Osteoblast (primary cell): Measurements from ENCODE around the gene MBP. TPM values are rescaled to one million over a fixed set of nuclear protein-coding genes. Genes with fewer than 3 reads are reported as not detected.

Experiments used
- DNase-seq: peaks from one replicate; pipeline ENCODE4 v3.0.0; 2011; ENCODE audit warnings: low spot score, mixed read lengths; ENCODE audit not compliant: insufficient read length; ENCODE audit errors: missing footprints
- H2AFZ ChIP-seq: 2 replicates; pipeline ENCODE4 v1.6.0; 2011; ENCODE audit warnings: mild to moderate bottlenecking, low read length
- H3K27ac ChIP-seq: 2 replicates; pipeline ENCODE4 v1.5.1; 2011; ENCODE audit warnings: mild to moderate bottlenecking, low read depth, low read length, moderate library complexity
- H3K27me3 ChIP-seq: 2 replicates; pipeline ENCODE4 v1.6.0; 2012; ENCODE audit warnings: mild to moderate bottlenecking, control low read depth, inconsistent platforms, low read length, moderate library complexity; ENCODE audit not compliant: insufficient read depth
- H3K36me3 ChIP-seq: 2 replicates; pipeline ENCODE4 v1.5.1; 2011; ENCODE audit warnings: mild to moderate bottlenecking, low read length, control low read depth, moderate library complexity; ENCODE audit not compliant: insufficient read depth
- H3K4me1 ChIP-seq: 2 replicates; pipeline ENCODE4 v1.5.1; 2011; ENCODE audit warnings: mild to moderate bottlenecking, low read length, control low read depth, moderate library complexity; ENCODE audit not compliant: insufficient read depth
- H3K4me2 ChIP-seq: 2 replicates; pipeline ENCODE4 v1.6.0; 2011; ENCODE audit warnings: mild to moderate bottlenecking, low read length; ENCODE audit not compliant: insufficient read depth
- H3K4me3 ChIP-seq: fragments of 200-600 bp; sonication (generic); 3 replicates; pipeline ENCODE4 v1.5.1; 2012; ENCODE audit warnings: mild to moderate bottlenecking, low read length, inconsistent platforms; ENCODE audit not compliant: insufficient read depth
- H3K79me2 ChIP-seq: 2 replicates; pipeline ENCODE4 v1.6.0; 2012; ENCODE audit warnings: mild to moderate bottlenecking, low read length, control low read depth, inconsistent platforms; ENCODE audit not compliant: insufficient read depth
- H3K9me3 ChIP-seq: 2 replicates; pipeline ENCODE4 v1.5.1; 2011; ENCODE audit warnings: low read depth, low read length, control low read depth
- H4K20me1 ChIP-seq: 2 replicates; pipeline ENCODE4 v1.6.0; 2012; ENCODE audit warnings: mild to moderate bottlenecking, low read length, control low read depth; ENCODE audit not compliant: insufficient read depth
- CTCF ChIP-seq: IDR thresholded peaks from 2 replicates; pipeline ENCODE4 v1.5.1; 2011; ENCODE audit warnings: mild to moderate bottlenecking, low read depth, low read length, moderate library complexity; ENCODE audit errors: extremely low read depth
- total RNA-seq: library from RNA; depleted of rRNA; stranded (reverse); fragments of >200 nt; gene quantifications from 2 replicates; pipeline ENCODE4 v1.2.3, GENCODE V29; 2012

MBP gene
- total RNA-seq, 1 donor = 2.2 TPM

GRCh38 chr18:76943542-76944339 is 188.8 kb downstream of the MBP start:
- TF ChIP-seq CTCF = no peak
- Histone ChIP-seq H2AFZ (no peak overlapping the region), H3K4me1 (no peaks in the 10 kb centered on the region), H3K27me3 (no peaks in the 10 kb centered on the region), H3K9me3 (no peaks in the 10 kb centered on the region), H3K79me2 (no peaks in the 10 kb centered on the region), H3K27ac (peak overlapping the region; percentile 20), H4K20me1 (no peaks in the 10 kb centered on the region), H3K4me3 (no peak overlapping the region), H3K4me2 (no peak overlapping the region), H3K36me3 (peaks cover 22% of the 10 kb centered on the region)
- DNase-seq = no peak

GRCh38 chr18:76941284-76941683 is 191.3 kb downstream of the MBP start:
- Histone ChIP-seq H2AFZ (no peak overlapping the region), H3K36me3 (peaks cover 15% of the 10 kb centered on the region), H3K4me3 (no peak overlapping the region), H3K27me3 (no peaks in the 10 kb centered on the region), H3K79me2 (no peaks in the 10 kb centered on the region), H3K4me1 (no peaks in the 10 kb centered on the region), H3K4me2 (no peak overlapping the region), H3K9me3 (no peaks in the 10 kb centered on the region), H3K27ac (no peak overlapping the region), H4K20me1 (no peaks in the 10 kb centered on the region)
- TF ChIP-seq CTCF = no peak
- DNase-seq = peak; percentile 45

GRCh38 chr18:76938619-76939018 is 194.0 kb downstream of the MBP start:
- no peak for DNase-seq
- TF ChIP-seq CTCF = no peak
- Histone ChIP-seq H3K27ac (no peak overlapping the region), H3K4me3 (no peak overlapping the region), H3K9me3 (no peaks in the 10 kb centered on the region), H3K4me1 (no peaks in the 10 kb centered on the region), H3K4me2 (no peak overlapping the region), H3K79me2 (no peaks in the 10 kb centered on the region), H4K20me1 (no peaks in the 10 kb centered on the region), H3K36me3 (peaks cover 13% of the 10 kb centered on the region), H3K27me3 (no peaks in the 10 kb centered on the region), H2AFZ (no peak overlapping the region)

GRCh38 chr18:76937597-76937996 is 195.0 kb downstream of the MBP start:
- Histone ChIP-seq H3K4me1 (peaks cover 3% of the 10 kb centered on the region), H3K4me3 (no peak overlapping the region), H3K27me3 (no peaks in the 10 kb centered on the region), H3K27ac (no peak overlapping the region), H2AFZ (no peak overlapping the region), H4K20me1 (no peaks in the 10 kb centered on the region), H3K79me2 (no peaks in the 10 kb centered on the region), H3K4me2 (no peak overlapping the region), H3K36me3 (peaks cover 13% of the 10 kb centered on the region), H3K9me3 (no peaks in the 10 kb centered on the region)
- TF ChIP-seq CTCF = peak; percentile 37
- DNase-seq = peak; percentile 82
